DMS79 (cell line): Measurements from ENCODE around the gene PRPS1L1.

Experiments used
- DNase-seq: peaks from one replicate; lab custom pipeline; 2025; lab: John Stamatoyannopoulos, UW

PRPS1L1 gene

GRCh38 chr7:18027628-18028027, at the start of gene PRPS1L1:
PRPS1L1 (minus strand) TSS chr7:18027846.
- DNase-seq, result no peak

GRCh38 chr7:18076461-18076860, 48.8 kb upstream of the PRPS1L1 start:
- DNase-seq, result no peak

- no peak for DNase-seq
These were observed 41.1 kb upstream of the PRPS1L1 start for GRCh38 chr7:18068745-18069144.

GRCh38 chr7:18064242-18064838, 36.7 kb upstream of the PRPS1L1 start:
- no peak for DNase-seq

- no peak for DNase-seq
These were observed 35.7 kb upstream of the PRPS1L1 start for GRCh38 chr7:18063149-18063901.

GRCh38 chr7:18059171-18059570, 31.5 kb upstream of the PRPS1L1 start:
- DNase-seq, result no peak

- DNase-seq, result no peak
These were observed 26.3 kb upstream of the PRPS1L1 start for GRCh38 chr7:18053941-18054340.

GRCh38 chr7:18053177-18053928, 25.7 kb upstream of the PRPS1L1 start:
- DNase-seq, result no peak

GRCh38 chr7:18049262-18049661, 21.6 kb upstream of the PRPS1L1 start:
- DNase-seq, result no peak

- DNase-seq, result no peak
These were observed 19.0 kb upstream of the PRPS1L1 start for GRCh38 chr7:18046601-18047000.

- no peak for DNase-seq
These were observed 17.5 kb upstream of the PRPS1L1 start for GRCh38 chr7:18045171-18045570.

- no peak for DNase-seq
These were observed 13.5 kb upstream of the PRPS1L1 start for GRCh38 chr7:18041191-18041590.

GRCh38 chr7:18040196-18040595, 12.6 kb upstream of the PRPS1L1 start:
- DNase-seq, result no peak

GRCh38 chr7:18038382-18038781, 10.7 kb upstream of the PRPS1L1 start:
- no peak for DNase-seq

GRCh38 chr7:18037609-18038008, 10.0 kb upstream of the PRPS1L1 start:
- no peak for DNase-seq

- DNase-seq, result no peak
These were observed 9.1 kb upstream of the PRPS1L1 start for GRCh38 chr7:18036783-18037182.

- DNase-seq, result no peak
These were observed 3.1 kb upstream of the PRPS1L1 start for GRCh38 chr7:18030758-18031157.

- no peak for DNase-seq
These were observed 7.4 kb downstream of the PRPS1L1 start for GRCh38 chr7:18020138-18020715.

- DNase-seq, result no peak
These were observed 8.1 kb downstream of the PRPS1L1 start for GRCh38 chr7:18019555-18019954.

- no peak for DNase-seq
These were observed 9.1 kb downstream of the PRPS1L1 start for GRCh38 chr7:18018296-18019215.
